GM18505 (cell line): ENCODE results near the gene KRT6C.
"Not testable (repeated sequence)": the region's sequence is repeated elsewhere in the genome, so short reads cannot be mapped to it uniquely, and the experiment has no call there.

Source experiments
- ATAC-seq: cut with Tn5 transposase; IDR thresholded peaks from one replicate; pipeline ENCODE4 v1.9.1; 2021; ENCODE audit not compliant: unreplicated experiment
- POLR2A ChIP-seq: IDR thresholded peaks from 4 replicates; pipeline ENCODE4 v1.6.1; 2011; ENCODE audit warnings: borderline replicate concordance; ENCODE audit not compliant: insufficient read depth, insufficient read length; ENCODE audit errors: extremely low read depth

KRT6C gene

DNA sequence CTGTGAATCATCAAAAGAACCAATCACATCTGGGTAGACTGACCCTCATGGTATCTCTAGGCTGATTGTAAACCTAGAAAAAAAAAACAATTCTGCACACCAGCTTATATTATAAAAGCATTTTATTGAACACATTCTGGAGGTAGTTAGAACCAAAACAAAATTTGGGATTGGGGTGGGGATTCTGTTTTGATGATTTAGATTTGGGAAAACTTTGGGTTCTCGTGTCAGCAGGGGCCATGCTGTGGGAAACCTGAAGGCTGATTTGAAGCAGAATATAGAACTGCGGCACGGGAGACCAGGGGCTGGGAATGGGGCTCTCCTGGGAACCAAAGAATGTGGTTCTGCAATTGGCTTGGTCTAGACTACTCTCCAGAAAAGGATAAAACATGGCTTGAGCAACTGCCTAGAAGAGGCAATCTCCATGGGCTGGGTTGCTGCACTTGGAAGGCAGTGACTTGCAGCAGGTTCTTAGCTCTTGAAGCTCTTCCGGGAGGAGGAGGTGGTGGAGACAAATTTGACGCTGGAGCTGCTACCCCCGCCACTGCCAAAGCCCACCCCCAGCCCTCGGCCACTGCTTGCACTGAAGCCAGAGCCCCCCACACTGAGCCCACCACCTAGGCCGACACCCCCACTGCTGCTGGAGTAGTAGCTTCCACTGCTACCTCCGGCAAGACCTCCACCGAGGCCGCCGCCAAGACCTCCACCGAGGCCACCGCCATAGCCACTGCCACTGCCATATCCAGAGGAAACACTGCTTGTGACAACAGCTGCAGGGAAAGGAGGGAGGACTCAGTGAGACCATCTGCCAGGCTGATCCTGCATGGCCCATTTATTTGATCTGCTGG is 41.1 kb upstream of the KRT6C start:
- TF ChIP-seq POLR2A, result no peak
- ATAC-seq, result no peak

DNA sequence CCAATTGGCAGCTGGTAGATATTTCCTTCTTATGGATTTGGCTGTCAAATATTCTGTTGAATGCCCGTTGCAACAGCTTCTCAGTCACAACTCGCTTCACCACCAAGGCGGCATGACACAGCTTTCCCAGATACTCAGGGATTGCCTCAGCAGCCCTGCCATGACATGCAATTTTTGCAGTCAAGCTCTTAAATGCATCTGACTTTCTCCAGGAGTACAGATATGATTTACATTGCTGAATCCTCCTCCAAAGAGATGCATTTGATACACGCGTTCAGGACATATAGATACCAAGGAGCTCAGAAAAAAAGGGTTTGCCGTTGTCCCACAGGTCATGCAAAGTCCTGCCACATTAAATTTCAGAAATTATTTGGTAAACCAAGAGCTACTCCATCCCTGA is 40.1 kb upstream of the KRT6C start:
- TF ChIP-seq POLR2A, result no peak
- ATAC-seq, result no peak

DNA sequence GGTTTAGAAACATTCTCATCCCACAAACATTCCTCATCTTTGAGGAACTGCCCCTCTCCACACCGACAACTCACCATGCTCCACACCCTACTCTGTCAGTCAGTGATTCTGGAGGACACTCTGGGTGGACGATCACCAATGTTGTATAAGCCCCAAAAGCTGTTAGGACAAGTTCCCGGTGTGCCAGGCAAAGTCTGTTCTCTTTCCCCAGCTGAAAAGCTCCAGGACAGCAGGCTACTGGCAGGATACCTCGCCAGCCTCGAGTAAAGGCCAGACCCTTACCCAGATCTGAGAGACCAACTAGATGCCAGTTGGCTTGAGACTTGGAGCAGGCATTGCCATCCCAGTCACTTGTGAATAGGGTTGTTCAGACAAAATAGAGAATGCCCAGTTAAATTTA is 34.6 kb upstream of the KRT6C start:
- TF ChIP-seq POLR2A, result no peak
- ATAC-seq, result no peak

DNA sequence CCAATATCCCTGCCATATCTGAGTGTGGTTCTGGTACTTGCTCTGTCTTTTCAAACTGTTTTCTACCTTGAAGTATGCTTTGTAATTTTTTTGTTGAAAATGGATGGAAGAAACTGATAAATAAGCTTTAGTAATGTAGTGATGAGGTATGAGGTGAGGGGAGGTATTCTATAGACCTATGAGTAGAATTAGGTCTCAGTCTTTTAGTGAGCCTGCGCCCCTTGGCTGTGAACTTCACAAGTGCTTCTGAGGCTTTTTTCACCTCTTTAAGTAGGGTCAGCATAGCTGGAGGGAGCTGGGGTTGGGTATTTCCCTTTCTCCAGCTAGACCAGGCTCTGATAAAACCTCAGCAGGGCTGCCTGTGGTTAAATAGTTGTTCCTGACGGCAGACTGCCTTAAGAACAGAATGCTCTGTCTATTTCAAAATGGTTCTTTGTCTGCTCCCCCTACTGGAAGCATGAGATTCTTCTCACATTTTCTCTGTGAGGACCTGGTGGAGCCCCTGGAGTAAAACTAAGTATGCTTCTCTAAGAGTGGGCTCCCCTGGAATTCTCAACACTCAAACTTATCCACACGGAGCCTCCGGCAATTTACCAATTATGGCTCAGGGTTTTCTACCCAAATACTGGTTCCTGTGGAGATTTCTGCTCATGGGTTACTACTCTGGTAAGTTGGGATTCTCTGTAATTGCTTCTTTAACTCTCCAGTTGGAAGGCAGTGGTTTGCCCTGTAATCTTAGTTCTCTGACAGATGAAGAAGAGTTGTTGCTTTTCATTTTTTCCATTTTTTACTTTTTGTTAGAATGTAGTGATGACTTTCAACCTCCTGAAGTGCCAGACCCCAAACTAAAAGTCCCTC is 33.5 kb upstream of the KRT6C start:
- no peak for ATAC-seq

GRCh38 chr12:52502877-52503276 is 29.3 kb upstream of the KRT6C start:
- ATAC-seq, result no peak
- TF ChIP-seq POLR2A, result no peak

More for the DNA sequence above, 33.5 kb upstream of the KRT6C start:
- no peak for TF ChIP-seq POLR2A

DNA sequence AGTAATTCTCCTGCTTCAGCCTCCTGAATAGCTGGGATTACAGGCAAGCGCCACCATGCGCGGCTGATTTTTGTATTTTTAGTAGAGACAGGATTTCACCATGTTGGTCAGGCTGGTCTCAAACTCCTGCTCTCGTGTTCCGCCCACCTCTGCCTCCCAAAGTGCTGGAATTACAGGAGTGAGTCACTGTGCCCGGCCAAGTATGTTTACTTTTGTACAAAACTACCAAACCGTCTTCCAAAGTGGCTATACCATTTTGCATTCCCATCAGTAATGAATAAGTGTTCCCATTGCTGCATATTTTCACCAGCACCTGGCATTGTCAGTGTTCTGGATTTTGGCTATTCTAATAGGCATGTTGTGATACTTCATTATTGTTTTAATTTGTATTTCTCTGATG is 27.9 kb upstream of the KRT6C start:
- ATAC-seq, result no peak
- no peak for TF ChIP-seq POLR2A

GRCh38 chr12:52500574-52500973 is 27.0 kb upstream of the KRT6C start:
- ATAC-seq, result not testable (repeated sequence)

GRCh38 chr12:52499806-52500560 is 26.4 kb upstream of the KRT6C start:
- no peak for TF ChIP-seq POLR2A

DNA sequence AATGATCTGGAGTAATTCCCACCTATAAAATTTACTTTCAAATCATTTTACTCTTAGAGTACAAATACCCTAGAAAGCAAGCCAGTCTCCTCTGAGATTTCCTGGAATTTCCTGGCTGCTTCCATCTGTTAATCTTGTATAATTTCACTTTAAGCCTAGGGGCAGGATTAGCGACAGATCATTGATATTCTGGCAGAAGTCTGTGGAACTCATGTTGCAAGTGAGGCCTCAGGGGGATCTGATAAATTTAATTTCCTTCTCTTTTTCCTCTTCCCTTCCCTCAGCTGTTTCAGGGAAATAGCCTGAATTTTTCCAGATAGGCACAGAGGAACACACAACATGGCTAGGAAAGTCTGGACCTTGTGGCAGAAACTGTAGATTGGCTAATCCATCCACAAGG is 25.3 kb upstream of the KRT6C start:
- TF ChIP-seq POLR2A, result no peak
- no peak for ATAC-seq

More at GRCh38 chr12:52499806-52500560, 26.4 kb upstream of the KRT6C start:
- no peak for ATAC-seq

- no peak for ATAC-seq
- no peak for TF ChIP-seq POLR2A
Measured at GRCh38 chr12:52497975-52498374, 24.4 kb upstream of the KRT6C start.

DNA sequence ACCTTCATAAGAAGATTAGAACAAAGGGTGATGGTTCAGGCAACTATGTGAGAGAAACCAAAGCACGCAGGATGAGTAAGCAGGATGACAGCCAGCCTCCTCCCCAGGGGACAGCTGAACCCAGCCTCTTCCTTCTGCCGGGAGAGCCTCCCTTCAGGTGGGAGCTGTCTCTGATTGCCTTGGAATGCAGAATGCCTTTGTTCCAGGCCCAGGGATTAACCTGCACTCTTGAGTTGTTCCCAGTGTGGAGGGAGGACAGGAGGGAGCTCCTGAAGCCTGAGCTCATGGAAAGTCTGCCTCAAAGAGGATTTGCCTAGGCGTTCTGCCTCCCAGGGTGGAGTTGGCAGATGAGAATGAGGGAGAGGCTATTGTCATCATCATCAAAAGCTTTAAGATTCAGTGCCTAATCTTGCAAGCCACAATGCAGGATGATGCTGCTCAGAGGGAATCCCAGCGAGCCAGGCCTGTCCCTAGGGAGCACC is 23.0 kb upstream of the KRT6C start:
- no peak for TF ChIP-seq POLR2A
- ATAC-seq, result no peak

GRCh38 chr12:52496054-52496453 is 22.4 kb upstream of the KRT6C start:
- ATAC-seq, result no peak
- no peak for TF ChIP-seq POLR2A

- no peak for ATAC-seq
Measured at GRCh38 chr12:52495389-52495788, 21.8 kb upstream of the KRT6C start.

DNA sequence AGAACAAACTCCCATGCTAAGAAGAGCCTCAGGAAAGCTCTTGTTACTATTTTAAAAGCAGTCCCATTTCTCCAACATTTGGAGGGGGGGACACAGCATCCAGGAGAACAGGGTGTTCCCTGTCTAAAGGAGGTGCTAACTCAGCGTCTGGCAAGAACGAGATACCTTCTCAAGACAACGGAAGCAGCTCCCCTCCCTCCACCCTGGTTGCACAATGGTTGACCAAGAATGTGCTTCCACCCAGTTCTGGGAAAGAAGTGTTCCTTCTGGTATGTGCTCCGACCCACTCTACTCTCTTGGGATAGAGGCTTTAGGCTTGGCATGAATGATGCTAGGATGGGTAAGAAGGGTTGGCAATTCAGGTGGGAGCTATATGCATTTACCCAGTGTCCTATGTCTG is 20.9 kb upstream of the KRT6C start:
- no peak for ATAC-seq

More at GRCh38 chr12:52495389-52495788, 21.8 kb upstream of the KRT6C start:
- TF ChIP-seq POLR2A, result no peak

DNA sequence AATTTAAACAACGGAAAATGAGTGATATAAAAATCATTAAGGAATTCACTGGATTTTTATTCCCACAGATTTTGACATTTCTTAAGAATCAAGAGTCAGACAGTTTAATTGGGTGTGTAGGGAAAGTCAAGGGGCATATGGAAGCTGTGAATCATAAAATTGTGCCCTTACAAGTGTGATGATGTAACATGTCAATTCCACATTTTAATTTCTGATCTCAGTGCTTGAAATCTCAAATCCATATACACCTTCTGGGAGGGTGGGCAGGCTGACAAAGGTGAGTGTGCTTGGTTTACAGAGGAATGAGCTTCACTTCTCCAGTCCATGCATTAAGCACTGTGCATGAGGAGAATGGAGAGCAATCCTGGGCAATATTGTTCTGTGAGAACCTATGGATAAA is 20.5 kb upstream of the KRT6C start:
- no peak for ATAC-seq
- no peak for TF ChIP-seq POLR2A

More for the DNA sequence above, 20.9 kb upstream of the KRT6C start:
- TF ChIP-seq POLR2A, result no peak
